HEK293 (cell line): ENCODE measurements around the gene KCNMA1.

Experiments used
- ZNF311 ChIP-seq: fragments of 450-650 bp; formaldehyde crosslinking; IDR thresholded peaks from 2 replicates; pipeline ENCODE4 v1.5.1; 2017; ENCODE audit warnings: missing biosample characterization, missing genetic modification characterization, borderline replicate concordance
- ZNF350 ChIP-seq: fragments of 450-650 bp; formaldehyde crosslinking; IDR thresholded peaks from 2 replicates; pipeline ENCODE4 v1.5.0; 2017; ENCODE audit warnings: missing biosample characterization, mild to moderate bottlenecking, missing genetic modification characterization
- ZNF558 ChIP-seq: fragments of 450-650 bp; formaldehyde crosslinking; IDR thresholded peaks from 2 replicates; pipeline ENCODE4 v1.5.1; 2016; ENCODE audit warnings: missing biosample characterization, missing genetic modification characterization
- ZSCAN30 ChIP-seq: fragments of 450-650 bp; IDR thresholded peaks from 2 replicates; pipeline ENCODE4 v1.5.1; 2018; ENCODE audit warnings: missing biosample characterization, mild to moderate bottlenecking, missing genetic modification characterization, moderate library complexity
- TF ChIP-seq, protein P1 (sequence below): sonication (generic); formaldehyde crosslinking; IDR thresholded peaks from 2 replicates; pipeline ENCODE4 v1.8.1; 2022; ENCODE audit warnings: mild to moderate bottlenecking, moderate library complexity, missing genetic modification reagents
- TF ChIP-seq, protein P2 (sequence below): fragments of 450-650 bp; formaldehyde crosslinking; IDR thresholded peaks from 2 replicates; pipeline ENCODE4 v1.5.1; 2016; ENCODE audit warnings: missing biosample characterization, missing genetic modification characterization
- TF ChIP-seq, protein P3 (sequence below): fragments of 450-650 bp; formaldehyde crosslinking; IDR thresholded peaks from 2 replicates; pipeline ENCODE4 v1.5.1; 2016; ENCODE audit warnings: missing biosample characterization, missing genetic modification characterization

DNA sequence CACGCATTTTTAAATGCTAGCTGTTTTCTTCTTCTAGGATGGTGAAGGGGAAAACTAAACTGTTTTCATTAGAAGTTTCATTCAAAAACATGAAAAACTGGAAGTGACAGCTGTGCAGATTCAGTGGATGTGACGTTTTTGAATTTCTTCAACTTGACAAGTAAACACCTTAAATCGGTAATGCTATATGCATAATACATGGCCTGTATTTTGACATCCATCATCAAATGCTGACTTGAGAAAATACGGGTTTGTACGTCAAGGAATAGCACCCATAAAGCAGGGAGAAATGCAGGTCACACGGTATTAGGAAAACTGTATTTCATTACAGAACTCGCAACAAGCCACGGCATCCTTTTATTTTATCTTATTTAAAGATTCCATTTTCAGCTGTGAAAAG lies 720.5 kb downstream of the KCNMA1 start:
- TF ChIP-seq, protein P1, sequence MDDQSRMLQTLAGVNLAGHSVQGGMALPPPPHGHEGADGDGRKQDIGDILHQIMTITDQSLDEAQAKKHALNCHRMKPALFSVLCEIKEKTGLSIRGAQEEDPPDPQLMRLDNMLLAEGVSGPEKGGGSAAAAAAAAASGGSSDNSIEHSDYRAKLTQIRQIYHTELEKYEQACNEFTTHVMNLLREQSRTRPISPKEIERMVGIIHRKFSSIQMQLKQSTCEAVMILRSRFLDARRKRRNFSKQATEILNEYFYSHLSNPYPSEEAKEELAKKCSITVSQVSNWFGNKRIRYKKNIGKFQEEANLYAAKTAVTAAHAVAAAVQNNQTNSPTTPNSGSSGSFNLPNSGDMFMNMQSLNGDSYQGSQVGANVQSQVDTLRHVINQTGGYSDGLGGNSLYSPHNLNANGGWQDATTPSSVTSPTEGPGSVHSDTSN (CRISPR knock-in tag) = no peak
- TF ChIP-seq, protein P2, sequence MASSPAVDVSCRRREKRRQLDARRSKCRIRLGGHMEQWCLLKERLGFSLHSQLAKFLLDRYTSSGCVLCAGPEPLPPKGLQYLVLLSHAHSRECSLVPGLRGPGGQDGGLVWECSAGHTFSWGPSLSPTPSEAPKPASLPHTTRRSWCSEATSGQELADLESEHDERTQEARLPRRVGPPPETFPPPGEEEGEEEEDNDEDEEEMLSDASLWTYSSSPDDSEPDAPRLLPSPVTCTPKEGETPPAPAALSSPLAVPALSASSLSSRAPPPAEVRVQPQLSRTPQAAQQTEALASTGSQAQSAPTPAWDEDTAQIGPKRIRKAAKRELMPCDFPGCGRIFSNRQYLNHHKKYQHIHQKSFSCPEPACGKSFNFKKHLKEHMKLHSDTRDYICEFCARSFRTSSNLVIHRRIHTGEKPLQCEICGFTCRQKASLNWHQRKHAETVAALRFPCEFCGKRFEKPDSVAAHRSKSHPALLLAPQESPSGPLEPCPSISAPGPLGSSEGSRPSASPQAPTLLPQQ (tag by site-specific recombination) = no peak
- no peak for TF ChIP-seq ZNF311 (tag by site-specific recombination)
- TF ChIP-seq ZNF558 (tag by site-specific recombination) = no peak
- TF ChIP-seq, protein P3, sequence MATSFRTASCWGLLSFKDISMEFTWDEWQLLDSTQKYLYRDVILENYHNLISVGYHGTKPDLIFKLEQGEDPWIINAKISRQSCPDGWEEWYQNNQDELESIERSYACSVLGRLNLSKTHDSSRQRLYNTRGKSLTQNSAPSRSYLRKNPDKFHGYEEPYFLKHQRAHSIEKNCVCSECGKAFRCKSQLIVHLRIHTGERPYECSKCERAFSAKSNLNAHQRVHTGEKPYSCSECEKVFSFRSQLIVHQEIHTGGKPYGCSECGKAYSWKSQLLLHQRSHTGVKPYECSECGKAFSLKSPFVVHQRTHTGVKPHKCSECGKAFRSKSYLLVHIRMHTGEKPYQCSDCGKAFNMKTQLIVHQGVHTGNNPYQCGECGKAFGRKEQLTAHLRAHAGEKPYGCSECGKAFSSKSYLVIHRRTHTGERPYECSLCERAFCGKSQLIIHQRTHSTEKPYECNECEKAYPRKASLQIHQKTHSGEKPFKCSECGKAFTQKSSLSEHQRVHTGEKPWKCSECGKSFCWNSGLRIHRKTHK = no peak
- no peak for TF ChIP-seq ZNF350 (tag by site-specific recombination)
- no peak for TF ChIP-seq ZSCAN30 (tag by site-specific recombination)
